ENCODE results near the gene C19orf53. TPM values are rescaled to one million over a fixed set of nuclear protein-coding genes. Genes with fewer than 3 reads are reported as not detected.

C19orf53 gene
- total RNA-seq, 3 donors from 2014 or later = 47.8 to 49.5 (median 49.3) TPM

DNA sequence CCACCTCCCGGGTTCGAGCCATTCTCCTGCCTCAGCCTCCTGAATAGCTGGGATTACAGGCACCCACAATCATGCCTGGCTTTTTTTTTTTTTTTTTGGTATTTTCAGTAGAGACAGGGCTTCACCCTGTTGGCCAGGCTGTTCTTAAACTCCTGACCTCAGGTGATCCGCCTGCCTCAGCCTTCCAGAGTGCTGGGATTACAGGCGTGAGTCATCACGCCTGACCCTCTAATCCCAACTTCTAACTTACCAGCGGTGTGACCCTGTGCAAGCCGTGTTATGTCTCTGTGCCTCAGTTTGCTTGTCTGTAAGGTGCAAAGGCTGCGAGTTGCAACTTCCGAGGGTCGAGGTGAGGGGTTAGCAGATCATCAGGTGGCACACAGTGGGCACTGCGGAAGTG lies 38.3 kb downstream of the C19orf53 start:
- DNase-seq = no peak
- Histone ChIP-seq H3K4me1 (ENCODE audit: low read depth) (no peaks in the 10 kb centered on the region), H3K4me3 (no peak overlapping the region), H3K9me3 (no peaks in the 10 kb centered on the region), H3K36me3 (ENCODE audit: low read depth) (no peaks in the 10 kb centered on the region)
- ATAC-seq = no peak
- intact Hi-C loops (cut with DNase I, micrococcal nuclease) = no loop called here
- TF ChIP-seq, protein P1, sequence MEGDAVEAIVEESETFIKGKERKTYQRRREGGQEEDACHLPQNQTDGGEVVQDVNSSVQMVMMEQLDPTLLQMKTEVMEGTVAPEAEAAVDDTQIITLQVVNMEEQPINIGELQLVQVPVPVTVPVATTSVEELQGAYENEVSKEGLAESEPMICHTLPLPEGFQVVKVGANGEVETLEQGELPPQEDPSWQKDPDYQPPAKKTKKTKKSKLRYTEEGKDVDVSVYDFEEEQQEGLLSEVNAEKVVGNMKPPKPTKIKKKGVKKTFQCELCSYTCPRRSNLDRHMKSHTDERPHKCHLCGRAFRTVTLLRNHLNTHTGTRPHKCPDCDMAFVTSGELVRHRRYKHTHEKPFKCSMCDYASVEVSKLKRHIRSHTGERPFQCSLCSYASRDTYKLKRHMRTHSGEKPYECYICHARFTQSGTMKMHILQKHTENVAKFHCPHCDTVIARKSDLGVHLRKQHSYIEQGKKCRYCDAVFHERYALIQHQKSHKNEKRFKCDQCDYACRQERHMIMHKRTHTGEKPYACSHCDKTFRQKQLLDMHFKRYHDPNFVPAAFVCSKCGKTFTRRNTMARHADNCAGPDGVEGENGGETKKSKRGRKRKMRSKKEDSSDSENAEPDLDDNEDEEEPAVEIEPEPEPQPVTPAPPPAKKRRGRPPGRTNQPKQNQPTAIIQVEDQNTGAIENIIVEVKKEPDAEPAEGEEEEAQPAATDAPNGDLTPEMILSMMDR (IDR thresholded peaks at IDR 0.05) = no peak

DNA sequence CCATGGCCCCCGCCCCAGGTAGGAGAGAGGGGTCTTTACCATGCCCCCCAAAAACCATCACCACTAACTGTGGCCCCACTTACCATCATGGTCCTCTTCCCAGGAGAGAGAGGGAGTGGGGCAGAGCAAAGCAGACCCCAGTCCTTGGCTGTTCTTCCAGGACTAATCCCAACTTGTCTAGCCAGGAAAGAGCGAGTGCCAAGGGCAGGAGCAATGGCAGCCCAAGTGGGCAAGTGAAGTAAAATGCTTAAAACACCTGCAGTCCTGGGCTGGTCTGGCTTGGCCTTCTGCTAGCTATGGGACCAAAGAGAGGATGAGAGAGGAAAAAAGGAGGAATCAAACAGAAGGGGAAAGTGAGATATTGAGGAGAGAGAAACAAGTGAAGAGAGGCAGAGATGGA lies 38.9 kb downstream of the C19orf53 start:
- TF ChIP-seq, protein P1 (IDR thresholded peaks at IDR 0.05) = no peak
- intact Hi-C loops (cut with DNase I, micrococcal nuclease) = no loop called here
- no peak for ATAC-seq

DNA sequence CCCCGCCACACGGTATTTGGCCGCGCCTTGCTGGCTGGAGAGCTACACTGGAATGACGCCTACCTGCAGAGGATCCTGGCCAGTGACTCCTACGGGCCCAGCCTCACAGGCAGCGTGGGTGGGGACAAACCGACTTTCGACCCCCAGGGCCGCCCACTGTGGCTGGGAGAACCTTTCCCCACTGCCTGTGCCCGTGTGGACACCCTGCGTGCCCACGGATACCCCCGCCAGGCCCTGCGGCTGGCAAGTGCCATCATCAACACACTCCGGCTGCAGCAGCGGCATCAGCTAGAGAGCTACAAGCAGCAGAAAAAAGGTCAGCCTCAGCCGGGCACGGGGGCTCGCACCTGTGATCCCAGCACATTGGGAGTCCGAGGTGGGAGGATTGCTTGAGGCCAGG lies 40.3 kb downstream of the C19orf53 start:
- Histone ChIP-seq H3K4me3 (no peak overlapping the region), H3K36me3 (ENCODE audit: low read depth) (no peaks in the 10 kb centered on the region), H3K4me1 (ENCODE audit: low read depth) (no peaks in the 10 kb centered on the region), H3K9me3 (no peaks in the 10 kb centered on the region)
- intact Hi-C loops (cut with DNase I, micrococcal nuclease) = no loop called here
- ATAC-seq (no peak), DNase-seq (no peak)
- TF ChIP-seq, protein P1 (IDR thresholded peaks at IDR 0.05) = no peak

More for the DNA sequence above, 38.9 kb downstream of the C19orf53 start:
- DNase-seq = no peak
- Histone ChIP-seq H3K4me3 (no peak overlapping the region), H3K4me1 (ENCODE audit: low read depth) (no peaks in the 10 kb centered on the region), H3K9me3 (no peaks in the 10 kb centered on the region), H3K36me3 (ENCODE audit: low read depth) (no peaks in the 10 kb centered on the region)

DNA sequence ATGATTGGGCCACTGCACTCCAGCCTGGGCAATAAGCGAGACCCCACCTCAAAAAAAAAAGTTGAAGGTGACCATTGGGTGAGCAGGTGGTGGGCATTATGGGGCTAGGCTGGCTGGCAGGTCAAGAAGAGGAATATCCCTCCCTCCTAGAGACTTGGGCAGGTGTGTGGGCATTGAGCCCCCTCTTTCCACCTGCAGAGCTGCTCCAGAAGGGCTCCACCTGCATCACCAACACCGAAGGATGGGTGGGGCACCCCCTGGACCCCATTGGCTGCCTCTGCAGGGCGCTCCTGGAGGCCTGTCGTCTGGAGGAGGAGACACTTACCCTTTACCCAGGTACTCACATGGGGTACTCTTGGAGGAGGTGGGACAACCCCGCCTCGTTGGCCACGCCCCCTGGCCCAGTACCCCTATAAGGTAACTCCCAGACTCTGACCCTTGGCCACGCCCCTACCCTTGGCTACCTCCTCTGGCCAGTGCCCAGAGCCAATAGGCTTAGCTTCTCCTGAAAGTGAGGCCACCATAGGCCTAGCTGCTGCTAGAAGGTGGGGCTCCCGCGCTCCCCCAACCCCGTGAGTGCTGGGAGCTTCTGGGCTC lies 42.9 kb downstream of the C19orf53 start:
- Histone ChIP-seq H3K4me3 (no peak overlapping the region), H3K9me3 (no peaks in the 10 kb centered on the region), H3K4me1 (ENCODE audit: low read depth) (no peaks in the 10 kb centered on the region), H3K36me3 (ENCODE audit: low read depth) (no peaks in the 10 kb centered on the region)
- DNase-seq (peak; percentile 86 to 88 (median 88)), ATAC-seq (peak; percentile 83)
- intact Hi-C loops (cut with DNase I, micrococcal nuclease) = no loop called here
- TF ChIP-seq, protein P1 (IDR thresholded peaks at IDR 0.05) = no peak

DNA sequence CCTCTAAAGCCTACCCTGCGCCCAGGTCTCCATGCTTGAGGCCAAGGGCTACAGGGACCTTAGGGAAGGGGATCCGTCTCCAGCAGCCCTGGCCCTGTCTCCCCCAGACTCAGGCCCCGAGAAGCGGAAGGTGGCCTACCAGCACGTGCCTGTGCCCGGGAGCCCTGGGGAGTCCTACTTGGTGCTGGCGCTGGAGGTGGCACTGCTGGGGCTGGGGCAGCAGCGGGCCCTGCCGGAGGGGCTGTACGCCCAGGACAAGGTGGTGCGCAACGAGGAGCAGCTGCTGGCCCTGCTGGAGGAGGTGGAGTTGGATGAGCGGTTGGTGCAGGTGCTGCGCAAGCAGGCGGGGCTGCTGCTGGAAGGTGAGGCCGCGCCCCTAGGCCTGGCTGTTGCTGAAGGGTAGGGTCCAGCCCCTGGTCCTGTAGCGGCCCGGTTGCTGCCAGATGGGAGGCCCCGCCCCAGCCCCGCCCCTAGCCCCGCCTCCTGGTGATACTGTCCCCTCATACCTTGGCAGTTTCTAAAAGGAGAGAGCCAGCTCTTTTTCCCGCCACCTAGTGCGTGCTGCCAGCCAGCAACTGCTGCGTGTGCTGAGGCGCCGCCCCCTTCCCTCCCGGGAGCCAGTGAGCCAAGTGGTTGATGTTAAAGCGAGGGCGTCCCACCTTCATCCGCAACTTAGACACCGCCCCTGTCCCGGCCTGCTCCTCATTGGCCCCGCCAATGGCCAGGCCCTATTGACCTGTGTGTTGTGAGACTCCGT lies 43.5 kb downstream of the C19orf53 start:
- peak; percentile 91 to 94 (median 92) for DNase-seq
- H3K9me3 ChIP-seq = no peaks in the 10 kb centered on the region
- TF ChIP-seq, protein P1 (IDR thresholded peaks at IDR 0.05) = no peak
- H3K4me3 ChIP-seq = peak overlapping the region; percentile 14
- ATAC-seq = peak; percentile 90
- intact Hi-C loops (cut with DNase I, micrococcal nuclease) = no loop called here
- H3K4me1 ChIP-seq (ENCODE audit: low read depth) = no peaks in the 10 kb centered on the region
- H3K36me3 ChIP-seq (ENCODE audit: low read depth) = no peaks in the 10 kb centered on the region
